CD4-positive, alpha-beta T cell treated with Interleukin-2 at 100 ng/mL for 4 hours (primary cell): ENCODE data around the gene FMOD.

Source experiments
- DNase-seq: peaks from one replicate; pipeline ENCODE4 v3.0.0-alpha.2; 2020; ENCODE audit warnings: low spot score

Gene FMOD

DNA sequence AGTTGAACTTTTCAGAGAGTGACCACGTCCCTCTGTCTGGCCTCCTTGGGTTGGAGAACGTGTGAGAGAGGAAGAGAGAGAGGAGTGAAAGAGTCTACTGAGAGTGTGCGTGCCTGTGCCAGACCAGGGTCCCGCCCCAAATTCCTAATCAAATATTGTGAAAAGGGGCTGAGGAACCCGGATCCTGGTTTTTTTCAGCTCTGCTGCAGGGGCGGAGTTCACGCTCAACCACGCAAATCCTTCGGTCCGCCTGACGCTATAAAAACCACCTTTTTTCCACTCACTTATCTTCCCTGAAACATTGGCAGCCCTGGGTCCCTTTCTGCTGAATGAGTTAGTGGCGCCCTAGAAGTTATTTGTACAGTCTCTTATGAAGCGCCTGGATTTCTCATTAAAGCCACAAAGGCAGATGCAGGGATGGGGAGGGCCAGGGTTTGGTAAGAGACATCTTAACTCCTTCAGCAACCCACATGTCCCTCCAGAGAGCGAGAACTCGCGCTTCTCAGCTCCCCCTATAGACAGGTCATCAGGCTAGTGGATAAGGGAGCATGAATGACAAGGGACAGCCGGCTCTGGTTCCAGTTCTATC, at the start of gene FMOD:
TSS of gene FMOD (minus strand) at position 86 of the 589 bp plus-strand sequence. CDS start 2,852 bp downstream, outside the sequence.
- no peak for DNase-seq

DNA sequence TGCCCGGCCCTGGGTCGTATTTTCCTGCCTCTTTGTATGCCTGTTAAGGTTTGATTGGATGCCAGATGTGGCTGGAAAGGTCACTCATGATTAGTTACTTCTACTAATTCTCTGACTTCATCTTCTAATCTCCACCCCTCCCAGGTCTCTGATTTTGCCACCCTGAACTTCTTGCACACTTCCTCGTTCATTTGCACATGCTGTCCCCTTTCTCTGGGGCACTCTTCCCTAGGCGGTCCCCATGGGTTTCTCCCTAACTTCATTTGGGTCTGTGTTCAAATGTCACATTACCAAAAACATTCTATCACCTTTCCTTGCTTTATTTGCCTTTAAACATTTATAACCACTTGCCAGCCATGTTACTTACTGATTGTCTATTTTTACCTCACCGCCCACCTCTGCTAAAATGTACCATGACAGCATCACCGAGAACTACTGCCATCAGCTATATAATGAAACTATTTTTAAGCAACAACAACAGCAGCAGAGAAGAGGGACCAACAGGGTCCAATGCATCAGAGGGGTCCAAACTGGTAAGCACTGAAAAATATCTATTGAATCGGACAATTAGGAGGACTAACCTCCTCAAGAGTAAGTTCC, 45.8 kb upstream of the FMOD start:
- no peak for DNase-seq

GRCh38 chr1:203395751-203396150, 44.8 kb upstream of the FMOD start:
- no peak for DNase-seq

GRCh38 chr1:203390298-203390697, 39.4 kb upstream of the FMOD start:
- DNase-seq: no peak

DNA sequence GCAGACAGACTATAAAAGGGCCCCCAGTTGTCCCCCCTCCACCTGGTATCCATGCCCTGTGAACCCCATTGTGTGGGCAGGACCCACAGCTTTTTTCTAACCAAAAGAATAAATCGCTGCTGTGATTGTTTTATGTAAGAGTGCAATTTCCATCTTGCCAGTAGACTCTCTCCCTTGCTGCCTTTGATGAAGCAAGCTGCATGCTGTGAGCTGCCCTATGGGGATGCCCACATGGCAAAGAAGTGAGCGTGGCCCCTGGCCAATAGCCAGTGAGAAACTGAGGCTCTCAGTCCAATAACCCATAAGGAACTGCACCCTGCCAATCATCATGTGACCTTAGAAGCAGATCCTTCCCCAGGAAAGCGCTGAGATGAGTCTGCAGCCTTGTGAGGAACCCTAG, 37.8 kb upstream of the FMOD start:
- no peak for DNase-seq

DNA sequence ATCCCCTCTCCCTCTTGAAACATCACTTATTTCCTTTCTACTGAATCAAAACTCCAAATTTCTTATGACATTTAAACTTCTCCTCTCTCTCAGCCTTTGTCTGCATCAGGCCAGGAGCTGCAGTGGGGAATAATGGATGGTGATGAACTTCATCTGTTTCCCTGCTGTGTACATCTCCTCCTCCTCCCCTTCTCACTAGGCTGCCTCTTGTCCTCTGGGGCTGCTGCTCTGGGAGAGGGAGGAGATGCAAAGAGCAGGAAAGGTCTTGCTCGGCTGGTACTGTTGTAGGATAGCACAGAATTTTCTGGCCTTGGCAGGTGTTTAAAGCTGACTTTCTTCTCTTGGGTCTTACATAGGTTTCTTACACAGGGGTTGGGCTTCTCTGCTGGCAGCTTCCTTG, 31.1 kb upstream of the FMOD start:
- no peak for DNase-seq

DNA sequence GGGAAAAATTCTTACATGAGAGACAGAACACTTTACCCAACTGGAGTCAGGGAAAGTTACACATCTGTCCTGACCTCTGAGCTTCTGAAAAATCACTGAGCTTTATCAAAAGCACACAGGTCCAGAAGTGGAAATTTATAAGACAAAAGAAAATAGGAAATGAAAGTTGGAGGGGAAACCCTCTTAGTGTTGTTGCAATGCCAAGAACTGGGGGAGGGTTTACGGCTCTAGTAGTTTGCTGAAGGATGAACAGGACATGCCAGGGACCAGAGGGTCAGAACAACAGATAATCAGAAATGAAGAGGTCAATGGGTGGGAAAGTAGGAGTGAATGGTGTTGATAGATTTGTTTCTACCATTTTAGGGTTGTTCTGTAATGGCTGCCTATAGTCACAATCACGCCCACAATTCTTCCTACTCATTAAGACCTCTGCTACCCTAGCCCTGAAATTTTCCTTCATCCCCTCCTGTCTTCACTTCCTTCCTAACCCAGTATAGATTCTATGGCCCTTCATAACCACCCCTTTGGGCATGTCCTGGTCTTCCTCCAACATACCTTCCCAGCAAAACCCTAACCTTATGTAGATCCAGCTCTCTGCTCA, 30.3 kb upstream of the FMOD start:
- no peak for DNase-seq

- DNase-seq: no peak
These were observed 29.7 kb upstream of the FMOD start for GRCh38 chr1:203380420-203381150.

DNA sequence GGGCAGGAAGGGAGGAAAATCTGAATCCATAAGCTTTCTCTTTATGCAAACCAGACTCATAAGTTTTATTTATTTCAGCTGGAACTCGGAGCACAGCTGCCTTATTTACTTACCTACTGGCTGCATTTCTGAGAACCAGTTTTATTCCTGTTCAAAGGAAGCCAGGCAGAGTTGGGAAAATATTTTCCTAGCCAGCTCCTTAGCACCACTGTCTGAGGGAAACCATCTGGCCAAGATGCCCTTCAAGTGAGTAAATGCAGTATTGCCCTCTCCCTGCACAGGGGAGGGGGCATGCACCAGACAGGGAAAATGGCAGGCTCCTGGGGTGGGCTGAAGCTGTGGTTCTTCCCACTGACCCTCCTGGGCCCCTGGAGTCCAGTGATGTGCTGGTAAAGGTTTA, 28.9 kb upstream of the FMOD start:
- DNase-seq: no peak

GRCh38 chr1:203378556-203379245, 27.8 kb upstream of the FMOD start:
- no peak for DNase-seq

DNA sequence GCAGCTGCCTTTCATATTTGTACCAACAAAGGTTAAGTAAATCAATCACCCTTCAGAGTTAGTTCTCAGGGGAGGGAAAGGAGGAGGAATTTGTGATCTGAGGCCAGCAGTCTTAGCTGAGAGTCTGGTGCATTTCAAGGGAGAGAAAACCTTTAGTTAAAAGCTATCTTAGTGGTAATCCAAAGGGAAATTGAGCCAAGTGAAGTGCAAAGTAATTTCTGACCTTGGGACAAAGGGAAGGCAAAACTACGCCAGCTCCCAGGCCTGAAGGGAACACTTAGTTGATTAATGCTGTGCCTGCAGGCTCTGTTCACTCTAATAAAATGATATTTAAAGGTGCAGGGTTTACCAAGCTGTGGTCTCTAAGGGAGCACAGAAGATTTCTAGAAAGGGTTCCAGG, 23.1 kb upstream of the FMOD start:
- DNase-seq: no peak

DNA sequence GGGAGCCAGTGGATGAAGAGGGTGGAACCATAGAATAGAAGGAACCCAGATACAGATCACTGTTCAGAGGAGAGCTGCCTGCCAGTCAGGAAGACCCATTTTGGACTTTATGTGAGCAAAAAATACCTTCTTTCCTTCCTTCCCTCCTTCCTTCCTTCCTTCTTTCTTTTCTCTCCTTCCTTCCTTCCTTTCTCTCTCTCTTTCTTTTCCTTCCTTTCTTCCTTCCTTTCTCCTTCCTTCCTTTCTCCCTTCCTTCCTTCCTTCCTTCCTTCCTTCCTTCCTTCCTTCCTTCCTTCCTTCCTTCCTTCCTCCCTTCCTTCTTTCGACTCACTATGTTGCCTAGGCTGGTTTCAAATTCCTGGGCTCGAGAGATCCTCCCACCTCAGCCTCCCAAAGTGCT, 22.1 kb upstream of the FMOD start:
- no peak for DNase-seq

DNA sequence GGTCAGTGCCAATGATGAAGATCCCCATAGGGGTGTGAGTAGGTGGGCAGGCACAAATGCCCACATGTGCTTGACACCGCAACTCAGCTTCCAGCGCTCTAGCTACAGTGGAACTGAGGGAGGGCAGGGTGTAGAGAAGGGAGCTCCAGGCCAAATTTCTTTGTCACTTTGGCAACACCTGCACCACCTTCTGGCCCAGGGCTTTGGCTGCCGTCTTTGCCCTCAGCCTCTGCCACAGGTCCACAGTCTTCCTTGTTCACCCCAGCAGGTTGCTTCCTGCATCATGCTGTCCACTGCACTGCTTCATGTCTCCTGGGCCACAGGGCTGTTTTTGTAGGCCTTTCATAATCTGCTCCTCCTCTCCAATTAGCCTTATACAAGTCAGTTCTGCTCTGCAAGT, 20.4 kb upstream of the FMOD start:
- DNase-seq: no peak

DNA sequence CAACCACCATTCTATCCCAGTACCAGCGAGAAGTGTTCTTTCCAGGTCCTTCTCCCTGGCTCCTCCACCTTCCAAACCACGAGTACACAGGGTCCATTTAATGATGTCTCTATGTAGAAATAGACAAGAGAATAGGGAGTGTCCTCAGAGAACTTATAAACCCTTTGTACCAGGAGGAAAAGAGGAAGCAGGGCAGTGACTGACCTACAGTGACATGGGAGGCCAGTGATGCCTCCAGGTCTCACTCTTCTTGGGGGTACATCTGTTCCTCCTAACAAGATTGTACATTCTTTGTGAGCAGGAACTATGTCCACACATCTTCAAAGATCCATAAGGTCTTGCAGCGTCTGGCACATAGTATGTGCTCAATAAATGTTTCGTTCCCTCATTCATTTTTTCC, 18.7 kb upstream of the FMOD start:
- DNase-seq: no peak

- peak; percentile 2 for DNase-seq
These were observed 17.9 kb upstream of the FMOD start for GRCh38 chr1:203368624-203369451.

DNA sequence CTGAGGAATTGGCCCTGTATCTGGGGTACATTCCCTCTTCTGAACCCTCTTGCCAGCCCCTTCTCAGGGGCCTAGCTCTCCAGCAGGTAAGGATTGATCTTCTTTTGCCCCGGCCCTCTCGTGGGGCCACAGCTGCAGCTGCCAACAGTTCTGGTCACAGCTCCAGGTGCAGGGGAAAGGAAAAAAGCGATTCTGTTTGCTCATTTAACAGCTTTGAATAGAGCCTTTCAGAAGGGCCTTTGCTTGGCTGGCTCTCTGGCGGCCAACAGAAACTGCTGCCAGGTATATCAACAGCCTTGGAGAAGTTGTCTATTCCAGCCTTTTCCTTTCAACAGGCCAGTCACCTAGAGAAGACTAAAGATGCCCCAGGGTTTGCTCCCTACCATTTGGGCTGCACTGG, 16.1 kb upstream of the FMOD start:
- DNase-seq: no peak

DNA sequence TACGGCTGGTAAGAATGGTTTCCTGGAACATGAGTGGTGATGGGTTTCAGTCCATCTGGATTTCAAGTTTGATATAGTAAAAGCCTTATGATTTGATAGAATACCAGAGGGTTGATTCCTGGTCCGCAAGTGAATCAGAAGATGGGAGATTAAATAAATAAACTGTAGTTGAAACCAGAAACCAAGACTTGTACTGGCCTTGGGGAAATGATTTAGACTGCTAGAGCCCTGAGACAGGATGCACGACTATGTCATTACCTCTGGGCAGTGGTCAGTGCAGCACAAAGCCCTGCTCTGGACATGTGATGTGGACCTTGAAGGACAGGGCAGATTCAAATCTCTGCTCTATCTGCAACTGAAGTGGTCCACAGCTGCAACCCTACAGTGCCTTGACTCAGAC, 15.6 kb upstream of the FMOD start:
- no peak for DNase-seq

GRCh38 chr1:203364806-203365205, 13.9 kb upstream of the FMOD start:
- no peak for DNase-seq

DNA sequence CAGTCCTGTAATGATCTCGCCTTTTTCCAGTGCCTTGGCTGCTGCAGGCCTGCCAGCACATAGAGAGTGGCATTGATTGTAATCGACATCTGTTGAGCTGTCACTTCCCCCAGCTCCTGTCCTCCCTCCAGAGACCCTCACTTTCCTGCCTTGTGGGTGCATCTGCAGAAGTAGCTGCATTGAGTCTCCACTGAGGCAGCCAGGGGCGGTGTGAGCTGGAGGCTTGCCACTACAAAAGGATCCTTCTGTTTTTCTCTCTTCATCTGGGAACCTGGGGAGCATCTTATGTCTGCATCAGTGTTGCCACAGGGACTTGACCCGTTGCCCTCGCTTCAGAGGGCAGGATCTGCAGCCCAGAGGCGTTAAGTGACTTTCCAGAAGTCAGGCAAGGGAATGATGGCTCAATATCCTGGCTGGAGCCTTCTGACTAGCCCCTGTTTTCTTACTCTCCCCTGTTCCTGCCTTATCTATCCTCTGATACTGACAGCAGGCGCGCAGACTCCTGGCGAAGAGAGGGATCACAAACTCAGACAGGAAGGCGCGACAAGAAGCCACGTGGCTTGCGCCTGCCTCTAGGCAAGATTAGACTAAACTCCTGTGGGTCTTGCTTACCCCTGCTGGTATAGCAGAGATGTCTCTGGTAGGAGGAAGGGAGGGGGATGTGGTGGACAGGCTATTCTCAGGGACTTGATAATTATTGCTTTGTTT, 13.3 kb upstream of the FMOD start:
- no peak for DNase-seq

DNA sequence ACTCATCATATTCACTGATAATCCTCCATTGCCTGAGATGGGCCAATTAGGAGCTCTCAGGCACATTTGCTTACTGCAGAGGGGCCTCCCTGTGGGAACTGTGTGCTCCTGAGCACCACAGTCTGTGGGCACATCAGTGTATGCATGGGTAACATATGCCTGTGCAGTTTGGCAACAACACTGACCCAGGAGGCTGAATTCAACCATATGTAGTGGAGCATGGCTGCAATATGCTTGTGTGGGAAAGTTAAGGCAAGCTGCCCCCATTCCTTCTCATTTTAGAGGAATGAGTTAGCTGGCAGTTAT, 11.8 kb upstream of the FMOD start:
- no peak for DNase-seq
